BE2C (cell line): Measurements from ENCODE around the gene CRHR1.

Experiments
- DNase-seq: peaks from one replicate; pipeline ENCODE4 v3.0.0-alpha.2; 2020
- H3K27me3 ChIP-seq: fragments of 250-450 bp; sonication (Bioruptor Pico); 2 replicates; pipeline ENCODE4 v1.5.1; 2020; ENCODE audit warnings: mild to moderate bottlenecking
- H3K36me3 ChIP-seq: fragments of 250-450 bp; sonication (Bioruptor Pico); 2 replicates; pipeline ENCODE4 v1.5.1; 2020; ENCODE audit warnings: mild to moderate bottlenecking
- H3K4me1 ChIP-seq: fragments of 250-450 bp; sonication (Bioruptor Pico); 2 replicates; pipeline ENCODE4 v1.5.1; 2020
- H3K4me3 ChIP-seq: 2 replicates; pipeline ENCODE4 v1.5.1; 2011; ENCODE audit warnings: low read depth, low read length
- H3K9me3 ChIP-seq: fragments of 250-450 bp; sonication (Bioruptor Pico); 2 replicates; pipeline ENCODE4 v1.5.1; 2020
- TF ChIP-seq, protein P1 (sequence below): IDR thresholded peaks from 2 replicates; pipeline ENCODE4 v1.5.1; 2012; ENCODE audit warnings: mild to moderate bottlenecking, low read depth, low read length

CRHR1 gene

GRCh38 chr17:45812102-45812501 lies 28.0 kb downstream of the CRHR1 start:
- H3K36me3 ChIP-seq: no peaks in the 10 kb centered on the region
- H3K27me3 ChIP-seq: no peaks in the 10 kb centered on the region
- no peaks in the 10 kb centered on the region for H3K9me3 ChIP-seq
- no peak overlapping the region for H3K4me3 ChIP-seq
- TF ChIP-seq, protein P1, sequence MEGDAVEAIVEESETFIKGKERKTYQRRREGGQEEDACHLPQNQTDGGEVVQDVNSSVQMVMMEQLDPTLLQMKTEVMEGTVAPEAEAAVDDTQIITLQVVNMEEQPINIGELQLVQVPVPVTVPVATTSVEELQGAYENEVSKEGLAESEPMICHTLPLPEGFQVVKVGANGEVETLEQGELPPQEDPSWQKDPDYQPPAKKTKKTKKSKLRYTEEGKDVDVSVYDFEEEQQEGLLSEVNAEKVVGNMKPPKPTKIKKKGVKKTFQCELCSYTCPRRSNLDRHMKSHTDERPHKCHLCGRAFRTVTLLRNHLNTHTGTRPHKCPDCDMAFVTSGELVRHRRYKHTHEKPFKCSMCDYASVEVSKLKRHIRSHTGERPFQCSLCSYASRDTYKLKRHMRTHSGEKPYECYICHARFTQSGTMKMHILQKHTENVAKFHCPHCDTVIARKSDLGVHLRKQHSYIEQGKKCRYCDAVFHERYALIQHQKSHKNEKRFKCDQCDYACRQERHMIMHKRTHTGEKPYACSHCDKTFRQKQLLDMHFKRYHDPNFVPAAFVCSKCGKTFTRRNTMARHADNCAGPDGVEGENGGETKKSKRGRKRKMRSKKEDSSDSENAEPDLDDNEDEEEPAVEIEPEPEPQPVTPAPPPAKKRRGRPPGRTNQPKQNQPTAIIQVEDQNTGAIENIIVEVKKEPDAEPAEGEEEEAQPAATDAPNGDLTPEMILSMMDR: peak; percentile 44
- no peaks in the 10 kb centered on the region for H3K4me1 ChIP-seq
- no peak for DNase-seq

GRCh38 chr17:45813048-45813725 lies 29.1 kb downstream of the CRHR1 start:
- TF ChIP-seq, protein P1: peak; percentile 26; the same call in 1 of the 2 replicates
- no peaks in the 10 kb centered on the region for H3K9me3 ChIP-seq
- no peaks in the 10 kb centered on the region for H3K27me3 ChIP-seq
- no peak overlapping the region for H3K4me3 ChIP-seq
- DNase-seq: no peak
- H3K36me3 ChIP-seq: no peaks in the 10 kb centered on the region
- H3K4me1 ChIP-seq: no peaks in the 10 kb centered on the region

GRCh38 chr17:45814622-45815606 lies 30.8 kb downstream of the CRHR1 start:
- H3K9me3 ChIP-seq: no peaks in the 10 kb centered on the region
- no peak for DNase-seq
- no peaks in the 10 kb centered on the region for H3K36me3 ChIP-seq
- no peaks in the 10 kb centered on the region for H3K27me3 ChIP-seq
- H3K4me1 ChIP-seq: no peaks in the 10 kb centered on the region
- TF ChIP-seq, protein P1: no peak
- no peak overlapping the region for H3K4me3 ChIP-seq

DNA sequence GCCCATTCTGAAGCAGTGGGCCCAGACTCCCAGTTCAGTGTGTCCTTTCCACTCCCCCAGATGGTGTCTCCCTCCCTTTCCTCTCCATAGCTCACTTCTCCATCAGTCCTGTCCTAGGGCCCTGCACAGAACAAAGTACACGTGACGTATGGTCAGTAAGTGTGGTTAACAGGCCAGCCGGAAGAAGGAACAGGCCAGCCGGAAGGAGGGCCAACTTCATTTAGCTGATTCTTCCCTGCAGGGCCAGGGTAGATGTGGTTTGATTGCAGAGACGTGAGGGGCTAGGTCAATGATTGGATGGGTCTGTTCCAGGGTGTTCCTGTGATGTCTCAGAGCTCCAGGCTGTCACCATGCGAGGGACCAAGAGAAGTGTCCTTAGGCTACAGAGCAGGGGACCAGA lies 31.6 kb downstream of the CRHR1 start:
- TF ChIP-seq, protein P1: no peak
- no peak for DNase-seq
- H3K4me3 ChIP-seq: no peak overlapping the region
- no peaks in the 10 kb centered on the region for H3K36me3 ChIP-seq
- no peaks in the 10 kb centered on the region for H3K27me3 ChIP-seq
- H3K9me3 ChIP-seq: no peaks in the 10 kb centered on the region
- no peaks in the 10 kb centered on the region for H3K4me1 ChIP-seq

- TF ChIP-seq, protein P1: no peak
- Histone ChIP-seq H3K4me1 (no peaks in the 10 kb centered on the region), H3K9me3 (no peaks in the 10 kb centered on the region), H3K36me3 (no peaks in the 10 kb centered on the region), H3K4me3 (no peak overlapping the region), H3K27me3 (no peaks in the 10 kb centered on the region)
- DNase-seq: no peak
These were observed 33.9 kb downstream of the CRHR1 start for GRCh38 chr17:45818041-45818440.
